WTC11 (cell line): ENCODE data around the gene ATG2B. TPM values are rescaled to one million over a fixed set of nuclear protein-coding genes. Genes with fewer than 3 reads are reported as not detected.

Experiments
- ATAC-seq: fragments of 200-7000 bp; cut with Tn5 transposase; 2 replicates; pipeline ENCODE4 v1.10.0; 2021; ENCODE audit warnings: mild to moderate bottlenecking, moderate library complexity
- CTCF ChIA-PET: fragments of 300-600 bp; sonication (Branson Sonifier 250); formaldehyde crosslinking; loops from one replicate; lab custom pipeline; 2021; ENCODE audit warnings: antibody characterized with exemption; lab: Charles Lee
- POLR2A ChIA-PET: fragments of 350-600 bp; sonication (Branson Sonifier 250); formaldehyde crosslinking; loops from one replicate; lab custom pipeline; 2021; ENCODE audit warnings: antibody characterized with exemption; lab: Charles Lee
- DNase-seq: peaks from one replicate; pipeline ENCODE4 v3.0.0; 2021; ENCODE audit warnings: low spot score
- H3K27ac Mint-ChIP-seq: 2 replicates; pipeline ENCODE4 v1.8.0; 2021; ENCODE audit warnings: mixed read lengths
- H3K27me3 Mint-ChIP-seq: 2 replicates; pipeline ENCODE4 v1.8.0; 2021; ENCODE audit warnings: low read depth, mild to moderate bottlenecking, moderate library complexity, mixed read lengths
- H3K36me3 Mint-ChIP-seq: 2 replicates; pipeline ENCODE4 v1.8.0; 2021; ENCODE audit warnings: mixed read lengths
- H3K4me1 Mint-ChIP-seq: 2 replicates; pipeline ENCODE4 v1.8.0; 2022; ENCODE audit warnings: mixed read lengths
- H3K4me3 Mint-ChIP-seq: 2 replicates; pipeline ENCODE4 v1.8.0; 2021; ENCODE audit warnings: mild to moderate bottlenecking, moderate library complexity, mixed read lengths
- H3K9me3 Mint-ChIP-seq: 2 replicates; pipeline ENCODE4 v1.8.0; 2021; ENCODE audit warnings: mixed read lengths
- AR ChIP-seq: fragments of 250-450 bp; sonication (Bioruptor Pico); IDR thresholded peaks from 2 replicates; pipeline ENCODE4 v1.9.0; 2021; ENCODE audit warnings: mild to moderate bottlenecking
- CREB1 ChIP-seq: sonication (generic); formaldehyde crosslinking; IDR thresholded peaks from 2 replicates; pipeline ENCODE4 v1.8.0; 2023; ENCODE audit warnings: mild to moderate bottlenecking, missing genetic modification reagents
- E2F4 ChIP-seq: sonication (generic); formaldehyde crosslinking; IDR thresholded peaks from 2 replicates; pipeline ENCODE4 v1.8.1; 2022; ENCODE audit warnings: low read depth, mild to moderate bottlenecking, moderate library complexity, missing genetic modification reagents, borderline replicate concordance
- EMX1 ChIP-seq: fragments of 250-450 bp; sonication (Bioruptor Pico); IDR thresholded peaks from 2 replicates; pipeline ENCODE4 v1.8.0; 2021; ENCODE audit warnings: mild to moderate bottlenecking
- ERG ChIP-seq: fragments of 250-450 bp; sonication (Bioruptor Pico); IDR thresholded peaks from 2 replicates; pipeline ENCODE4 v1.8.0; 2021; ENCODE audit warnings: mild to moderate bottlenecking
- ESRRA ChIP-seq: sonication (generic); formaldehyde crosslinking; IDR thresholded peaks from 2 replicates; pipeline ENCODE4 v1.8.1; 2022; ENCODE audit warnings: mild to moderate bottlenecking, missing genetic modification reagents, borderline replicate concordance
- IRF2 ChIP-seq: sonication (generic); formaldehyde crosslinking; IDR thresholded peaks from 2 replicates; pipeline ENCODE4 v1.8.0; 2022; ENCODE audit warnings: low read depth, missing genetic modification reagents, borderline replicate concordance
- NFYB ChIP-seq: sonication (generic); formaldehyde crosslinking; conservative IDR thresholded peaks from 2 replicates; pipeline ENCODE4 v1.8.0; 2022; ENCODE audit warnings: low read depth, missing genetic modification reagents
- SMAD3 ChIP-seq: sonication (generic); formaldehyde crosslinking; IDR thresholded peaks from 2 replicates; pipeline ENCODE4 v1.8.0; 2022; ENCODE audit warnings: missing genetic modification reagents, mild to moderate bottlenecking, borderline replicate concordance
- TCF7 ChIP-seq: sonication (generic); formaldehyde crosslinking; IDR thresholded peaks from 2 replicates; pipeline ENCODE4 v1.8.0; 2022; ENCODE audit warnings: mild to moderate bottlenecking, low read depth, missing genetic modification reagents, moderate library complexity
- TP53 ChIP-seq: sonication (generic); formaldehyde crosslinking; IDR thresholded peaks from 2 replicates; pipeline ENCODE4 v1.8.1; 2023; ENCODE audit warnings: mild to moderate bottlenecking, missing genetic modification reagents
- ZBTB21 ChIP-seq: sonication (generic); formaldehyde crosslinking; IDR thresholded peaks from 2 replicates; pipeline ENCODE4 v1.8.1; 2023; ENCODE audit warnings: mild to moderate bottlenecking, missing genetic modification reagents, borderline replicate concordance
- ZBTB43 ChIP-seq: sonication (generic); formaldehyde crosslinking; IDR thresholded peaks from 2 replicates; pipeline ENCODE4 v1.8.1; 2023; ENCODE audit warnings: mild to moderate bottlenecking, missing genetic modification reagents
- ZNF121 ChIP-seq: sonication (generic); formaldehyde crosslinking; IDR thresholded peaks from 2 replicates; pipeline ENCODE4 v1.8.0; 2023; ENCODE audit warnings: missing genetic modification reagents
- ZNF671 ChIP-seq: fragments of 250-450 bp; sonication (Bioruptor Pico); IDR thresholded peaks from 2 replicates; pipeline ENCODE4 v1.8.0; 2021; ENCODE audit warnings: mild to moderate bottlenecking
- total RNA-seq: library from RNA; stranded (reverse); gene quantifications from 3 replicates; pipeline ENCODE4 v1.2.3, GENCODE V29; 2021
- TF ChIP-seq, protein P1 (sequence below): sonication (generic); formaldehyde crosslinking; IDR thresholded peaks from 2 replicates; pipeline ENCODE4 v1.8.1; 2023; ENCODE audit warnings: mild to moderate bottlenecking, moderate library complexity, missing genetic modification reagents
- TF ChIP-seq, protein P2 (sequence below): fragments of 250-450 bp; sonication (Bioruptor Pico); IDR thresholded peaks from 2 replicates; pipeline ENCODE4 v1.9.0; 2021; ENCODE audit warnings: mild to moderate bottlenecking, borderline replicate concordance
- TF ChIP-seq, protein P3 (sequence below): sonication (generic); formaldehyde crosslinking; IDR thresholded peaks from 2 replicates; pipeline ENCODE4 v1.8.1; 2023; ENCODE audit warnings: mild to moderate bottlenecking, missing genetic modification reagents, moderate library complexity

The ATG2B gene
- total RNA-seq, 1 experiment from 2014 or later = 10.3 TPM

DNA sequence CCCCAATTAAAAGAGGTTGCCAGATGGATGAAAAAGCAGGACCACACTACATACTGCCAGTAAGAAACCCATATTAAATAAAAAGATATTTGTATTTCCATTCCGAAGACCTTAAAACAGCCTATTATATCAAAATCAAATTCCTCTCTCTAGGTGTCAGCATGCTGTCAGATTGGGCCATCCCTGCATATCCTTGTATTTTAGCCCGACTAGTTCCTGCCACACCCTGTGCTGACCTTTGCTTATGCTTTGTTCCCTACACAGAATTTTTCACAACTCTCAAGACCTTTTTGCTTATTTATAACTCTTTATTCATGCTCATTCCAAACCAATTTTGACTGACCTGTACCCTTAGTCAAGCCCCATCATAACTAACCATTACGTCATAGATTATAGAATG, 13.0 kb upstream of the ATG2B start (continued):
- TF ChIP-seq ZNF121 (CRISPR knock-in tag) (no peak), ERG (CRISPR knock-in tag) (no peak), AR (no peak)
- TF ChIP-seq, protein P1, sequence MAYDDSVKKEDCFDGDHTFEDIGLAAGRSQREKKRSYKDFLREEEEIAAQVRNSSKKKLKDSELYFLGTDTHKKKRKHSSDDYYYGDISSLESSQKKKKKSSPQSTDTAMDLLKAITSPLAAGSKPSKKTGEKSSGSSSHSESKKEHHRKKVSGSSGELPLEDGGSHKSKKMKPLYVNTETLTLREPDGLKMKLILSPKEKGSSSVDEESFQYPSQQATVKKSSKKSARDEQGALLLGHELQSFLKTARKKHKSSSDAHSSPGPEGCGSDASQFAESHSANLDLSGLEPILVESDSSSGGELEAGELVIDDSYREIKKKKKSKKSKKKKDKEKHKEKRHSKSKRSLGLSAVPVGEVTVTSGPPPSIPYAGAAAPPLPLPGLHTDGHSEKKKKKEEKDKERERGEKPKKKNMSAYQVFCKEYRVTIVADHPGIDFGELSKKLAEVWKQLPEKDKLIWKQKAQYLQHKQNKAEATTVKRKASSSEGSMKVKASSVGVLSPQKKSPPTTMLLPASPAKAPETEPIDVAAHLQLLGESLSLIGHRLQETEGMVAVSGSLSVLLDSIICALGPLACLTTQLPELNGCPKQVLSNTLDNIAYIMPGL (CRISPR knock-in tag) = no peak

DNA sequence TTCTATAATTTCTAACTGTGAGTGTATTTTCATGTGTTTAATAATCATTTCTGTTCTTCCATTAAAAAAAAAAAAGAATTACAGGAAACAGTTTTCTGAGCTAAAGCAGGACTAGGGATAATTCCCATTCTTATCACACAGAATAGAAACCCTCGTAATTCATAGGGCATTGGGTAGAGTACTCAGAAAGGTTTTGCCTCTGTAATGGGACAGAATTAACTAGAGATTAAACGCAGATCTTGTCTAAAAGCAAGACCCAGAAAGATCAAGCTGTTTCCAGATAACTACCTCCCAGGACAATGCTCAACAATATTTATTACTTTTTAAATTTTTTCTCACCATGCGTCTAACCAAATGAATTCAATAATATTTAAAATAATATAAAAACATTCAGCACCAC, 10.4 kb upstream of the ATG2B start:
- Mint-ChIP-seq H3K9me3 (peaks cover 10% of the 10 kb centered on the region), H3K27me3 (no peaks in the 10 kb centered on the region), H3K4me1 (peaks cover 16% of the 10 kb centered on the region), H3K27ac (no peak overlapping the region), H3K36me3 (peaks cover 14% of the 10 kb centered on the region), H3K4me3 (no peak overlapping the region)
- TF ChIP-seq, protein P2, sequence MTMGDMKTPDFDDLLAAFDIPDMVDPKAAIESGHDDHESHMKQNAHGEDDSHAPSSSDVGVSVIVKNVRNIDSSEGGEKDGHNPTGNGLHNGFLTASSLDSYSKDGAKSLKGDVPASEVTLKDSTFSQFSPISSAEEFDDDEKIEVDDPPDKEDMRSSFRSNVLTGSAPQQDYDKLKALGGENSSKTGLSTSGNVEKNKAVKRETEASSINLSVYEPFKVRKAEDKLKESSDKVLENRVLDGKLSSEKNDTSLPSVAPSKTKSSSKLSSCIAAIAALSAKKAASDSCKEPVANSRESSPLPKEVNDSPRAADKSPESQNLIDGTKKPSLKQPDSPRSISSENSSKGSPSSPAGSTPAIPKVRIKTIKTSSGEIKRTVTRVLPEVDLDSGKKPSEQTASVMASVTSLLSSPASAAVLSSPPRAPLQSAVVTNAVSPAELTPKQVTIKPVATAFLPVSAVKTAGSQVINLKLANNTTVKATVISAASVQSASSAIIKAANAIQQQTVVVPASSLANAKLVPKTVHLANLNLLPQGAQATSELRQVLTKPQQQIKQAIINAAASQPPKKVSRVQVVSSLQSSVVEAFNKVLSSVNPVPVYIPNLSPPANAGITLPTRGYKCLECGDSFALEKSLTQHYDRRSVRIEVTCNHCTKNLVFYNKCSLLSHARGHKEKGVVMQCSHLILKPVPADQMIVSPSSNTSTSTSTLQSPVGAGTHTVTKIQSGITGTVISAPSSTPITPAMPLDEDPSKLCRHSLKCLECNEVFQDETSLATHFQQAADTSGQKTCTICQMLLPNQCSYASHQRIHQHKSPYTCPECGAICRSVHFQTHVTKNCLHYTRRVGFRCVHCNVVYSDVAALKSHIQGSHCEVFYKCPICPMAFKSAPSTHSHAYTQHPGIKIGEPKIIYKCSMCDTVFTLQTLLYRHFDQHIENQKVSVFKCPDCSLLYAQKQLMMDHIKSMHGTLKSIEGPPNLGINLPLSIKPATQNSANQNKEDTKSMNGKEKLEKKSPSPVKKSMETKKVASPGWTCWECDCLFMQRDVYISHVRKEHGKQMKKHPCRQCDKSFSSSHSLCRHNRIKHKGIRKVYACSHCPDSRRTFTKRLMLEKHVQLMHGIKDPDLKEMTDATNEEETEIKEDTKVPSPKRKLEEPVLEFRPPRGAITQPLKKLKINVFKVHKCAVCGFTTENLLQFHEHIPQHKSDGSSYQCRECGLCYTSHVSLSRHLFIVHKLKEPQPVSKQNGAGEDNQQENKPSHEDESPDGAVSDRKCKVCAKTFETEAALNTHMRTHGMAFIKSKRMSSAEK (CRISPR knock-in tag) = no peak
- no peak for TF ChIP-seq E2F4
- no peak for TF ChIP-seq ESRRA (CRISPR knock-in tag)
- TF ChIP-seq TCF7 (CRISPR knock-in tag) = no peak
- TF ChIP-seq ERG (CRISPR knock-in tag) = no peak
- no peak for TF ChIP-seq ZBTB43 (CRISPR knock-in tag)
- no peak for TF ChIP-seq TP53 (CRISPR knock-in tag)
- TF ChIP-seq IRF2 (CRISPR knock-in tag) = no peak
- no peak for TF ChIP-seq CREB1 (CRISPR knock-in tag)
- no peak for TF ChIP-seq NFYB (CRISPR knock-in tag)
- TF ChIP-seq ZBTB21 (CRISPR knock-in tag) = no peak
- no peak for TF ChIP-seq ZNF671 (CRISPR knock-in tag)
- TF ChIP-seq EMX1 (CRISPR knock-in tag) = no peak
- TF ChIP-seq, protein P3, sequence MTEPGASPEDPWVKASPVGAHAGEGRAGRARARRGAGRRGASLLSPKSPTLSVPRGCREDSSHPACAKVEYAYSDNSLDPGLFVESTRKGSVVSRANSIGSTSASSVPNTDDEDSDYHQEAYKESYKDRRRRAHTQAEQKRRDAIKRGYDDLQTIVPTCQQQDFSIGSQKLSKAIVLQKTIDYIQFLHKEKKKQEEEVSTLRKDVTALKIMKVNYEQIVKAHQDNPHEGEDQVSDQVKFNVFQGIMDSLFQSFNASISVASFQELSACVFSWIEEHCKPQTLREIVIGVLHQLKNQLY (CRISPR knock-in tag) = no peak
- TF ChIP-seq SMAD3 (CRISPR knock-in tag) = no peak
- ChIA-PET CTCF (no interaction called here), POLR2A (interaction anchor here (0.7 kb wide), 1 partner anchor 142 kb away, joined by 3 read pairs; no protein-coding TSS in a partner anchor)
- DNase-seq (no peak), ATAC-seq (no peak)
